IgD-negative memory B cell (primary cell): ENCODE measurements around the gene THRB. TPM values are rescaled to one million over a fixed set of nuclear protein-coding genes. Genes with fewer than 3 reads are reported as not detected.

Source experiments
- H3K27ac Mint-ChIP-seq, 3 donors: one replicate each; pipeline ENCODE4 v1.8.0; 2020 to 2022; ENCODE audit warnings: mild to moderate bottlenecking in 3 of 3, mixed read lengths in 3 of 3, moderate library complexity in 1 of 3
- H3K27me3 Mint-ChIP-seq: one replicate; pipeline ENCODE4 v1.8.0; 2021; ENCODE audit warnings: mixed read lengths
- H3K36me3 Mint-ChIP-seq: one replicate; pipeline ENCODE4 v1.8.0; 2020; ENCODE audit warnings: mild to moderate bottlenecking, mixed read lengths
- H3K4me1 Mint-ChIP-seq, 3 donors: one replicate each; pipeline ENCODE4 v1.8.0; 2020 to 2022; ENCODE audit warnings: mixed read lengths in 3 of 3, mild to moderate bottlenecking in 1 of 3
- H3K4me3 Mint-ChIP-seq, 4 donors: one replicate each; pipeline ENCODE4 v1.8.0; 2020 to 2022; ENCODE audit warnings: mild to moderate bottlenecking in 4 of 4, mixed read lengths in 4 of 4, moderate library complexity in 3 of 4
- H3K9me3 Mint-ChIP-seq, 3 donors: one replicate each; pipeline ENCODE4 v1.8.0; 2020 to 2021; ENCODE audit warnings: mixed read lengths in 3 of 3, mild to moderate bottlenecking in 1 of 3
- polyA plus RNA-seq: library from polyadenylated mRNA; unstranded; fragments of 300-500 nt; fragmentation: Illumina TruSeq; gene quantifications from one replicate; pipeline ENCODE4 v1.2.3, GENCODE V29; 2021

Gene THRB
- polyA plus RNA-seq, 1 donor from 2014 or later, result 0.38 TPM

GRCh38 chr3:24086617-24087404 lies 407.8 kb downstream of the THRB start:
- Mint-ChIP-seq H3K27ac (no peak overlapping the region), H3K36me3 (no peaks in the 10 kb centered on the region), H3K4me3 (no peak overlapping the region), H3K9me3 (peaks cover 0 to 4% (median 3%) of the 10 kb centered on the region in 3 donors), H3K4me1 (no peaks in the 10 kb centered on the region), H3K27me3 (peaks cover 5% of the 10 kb centered on the region)

- H3K4me3 Mint-ChIP-seq, result no peak overlapping the region
- no peaks in the 10 kb centered on the region for H3K36me3 Mint-ChIP-seq
- no peak overlapping the region for H3K27ac Mint-ChIP-seq
- H3K9me3 Mint-ChIP-seq, result peaks cover 0 to 4% (median 3%) of the 10 kb centered on the region in 3 donors
- H3K27me3 Mint-ChIP-seq, result peaks cover 5% of the 10 kb centered on the region
- H3K4me1 Mint-ChIP-seq, result no peaks in the 10 kb centered on the region
Observed at GRCh38 chr3:24086206-24086605, 408.4 kb downstream of the THRB start.

GRCh38 chr3:24072193-24072592 lies 422.5 kb downstream of the THRB start:
- no peaks in the 10 kb centered on the region for H3K27me3 Mint-ChIP-seq
- peak overlapping the region in 1 of 3 donors; percentile 18 for H3K27ac Mint-ChIP-seq
- H3K4me1 Mint-ChIP-seq, result no peaks in the 10 kb centered on the region
- no peaks in the 10 kb centered on the region for H3K36me3 Mint-ChIP-seq
- H3K4me3 Mint-ChIP-seq, result no peak overlapping the region
- H3K9me3 Mint-ChIP-seq, result peaks cover 0 to 4% (median 1%) of the 10 kb centered on the region in 3 donors

GRCh38 chr3:24069045-24069444 lies 425.6 kb downstream of the THRB start:
- Mint-ChIP-seq H3K27ac (no peak overlapping the region), H3K9me3 (peaks cover 0 to 4% (median 0%) of the 10 kb centered on the region in 3 donors), H3K36me3 (no peaks in the 10 kb centered on the region), H3K4me1 (no peaks in the 10 kb centered on the region), H3K27me3 (peaks cover 3% of the 10 kb centered on the region), H3K4me3 (no peak overlapping the region)

- H3K27me3 Mint-ChIP-seq, result peaks cover 3% of the 10 kb centered on the region
- H3K36me3 Mint-ChIP-seq, result no peaks in the 10 kb centered on the region
- H3K27ac Mint-ChIP-seq, result no peak overlapping the region
- no peaks in the 10 kb centered on the region for H3K4me1 Mint-ChIP-seq
- peaks cover 0 to 2% (median 0%) of the 10 kb centered on the region in 3 donors for H3K9me3 Mint-ChIP-seq
- no peak overlapping the region for H3K4me3 Mint-ChIP-seq
Observed at GRCh38 chr3:24067483-24067882, 427.2 kb downstream of the THRB start.
